RWPE2 (cell line): Measurements from ENCODE around the gene LIMCH1.

Experiments used
- ATAC-seq: fragments of 200-7000 bp; cut with Tn5 transposase; 3 replicates; pipeline ENCODE4 v1.9.1; 2021; ENCODE audit warnings: low read depth
- DNase-seq: peaks from one replicate; pipeline ENCODE4 v3.0.0-alpha.2; 2020; ENCODE audit warnings: low spot score
- H3K27ac ChIP-seq: fragments of 450-650 bp; 2 replicates; pipeline ENCODE4 v1.5.1; 2017; ENCODE audit warnings: mild to moderate bottlenecking; ENCODE audit not compliant: poor library complexity, severe bottlenecking
- H3K27me3 ChIP-seq: fragments of 250-450 bp; sonication (Bioruptor Pico); 2 replicates; pipeline ENCODE4 v1.5.1; 2021; ENCODE audit warnings: mild to moderate bottlenecking, moderate library complexity; ENCODE audit not compliant: insufficient read depth, poor library complexity, severe bottlenecking
- H3K36me3 ChIP-seq: fragments of 250-450 bp; sonication (Bioruptor Pico); 2 replicates; pipeline ENCODE4 v1.5.1; 2020; ENCODE audit warnings: low read depth, mild to moderate bottlenecking, moderate library complexity
- H3K4me1 ChIP-seq: fragments of 250-450 bp; sonication (Bioruptor Pico); 2 replicates; pipeline ENCODE4 v1.5.1; 2021; ENCODE audit warnings: mild to moderate bottlenecking, moderate library complexity; ENCODE audit not compliant: insufficient read depth, poor library complexity, severe bottlenecking
- H3K4me3 ChIP-seq: fragments of 250-450 bp; sonication (Bioruptor Pico); 2 replicates; pipeline ENCODE4 v1.5.1; 2021; ENCODE audit warnings: mild to moderate bottlenecking, moderate library complexity; ENCODE audit not compliant: severe bottlenecking
- H3K9me3 ChIP-seq: fragments of 250-450 bp; sonication (Bioruptor Pico); 2 replicates; pipeline ENCODE4 v1.5.1; 2021; ENCODE audit warnings: mild to moderate bottlenecking, moderate library complexity; ENCODE audit not compliant: severe bottlenecking
- TF ChIP-seq, protein P1 (sequence below): fragments of 450-650 bp; IDR thresholded peaks from one replicate; pipeline ENCODE4 v1.5.1; 2017; ENCODE audit warnings: mild to moderate bottlenecking, moderate library complexity; ENCODE audit not compliant: poor library complexity, severe bottlenecking

LIMCH1 gene

DNA sequence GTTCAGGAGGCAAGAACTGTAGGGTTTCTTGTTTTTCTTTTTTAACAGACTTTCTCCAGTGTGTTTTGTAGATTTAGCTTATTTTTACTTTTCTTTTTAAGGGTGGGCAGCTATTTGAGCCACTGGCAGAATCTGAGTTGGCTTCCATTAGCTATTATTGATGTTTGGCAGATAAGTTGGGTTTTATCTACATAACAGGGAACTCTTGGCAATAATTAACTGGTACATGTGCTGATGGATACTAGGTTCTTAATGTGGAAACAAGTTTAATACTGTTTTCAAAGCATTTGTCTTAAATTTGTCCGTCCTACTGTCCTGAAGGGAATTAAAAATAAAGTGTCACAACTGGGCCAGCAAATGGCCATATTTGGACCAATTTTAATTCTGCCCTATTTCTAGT lies 130.1 kb downstream of the LIMCH1 start:
- no peaks in the 10 kb centered on the region for H3K27me3 ChIP-seq
- no peak for DNase-seq
- TF ChIP-seq, protein P1, sequence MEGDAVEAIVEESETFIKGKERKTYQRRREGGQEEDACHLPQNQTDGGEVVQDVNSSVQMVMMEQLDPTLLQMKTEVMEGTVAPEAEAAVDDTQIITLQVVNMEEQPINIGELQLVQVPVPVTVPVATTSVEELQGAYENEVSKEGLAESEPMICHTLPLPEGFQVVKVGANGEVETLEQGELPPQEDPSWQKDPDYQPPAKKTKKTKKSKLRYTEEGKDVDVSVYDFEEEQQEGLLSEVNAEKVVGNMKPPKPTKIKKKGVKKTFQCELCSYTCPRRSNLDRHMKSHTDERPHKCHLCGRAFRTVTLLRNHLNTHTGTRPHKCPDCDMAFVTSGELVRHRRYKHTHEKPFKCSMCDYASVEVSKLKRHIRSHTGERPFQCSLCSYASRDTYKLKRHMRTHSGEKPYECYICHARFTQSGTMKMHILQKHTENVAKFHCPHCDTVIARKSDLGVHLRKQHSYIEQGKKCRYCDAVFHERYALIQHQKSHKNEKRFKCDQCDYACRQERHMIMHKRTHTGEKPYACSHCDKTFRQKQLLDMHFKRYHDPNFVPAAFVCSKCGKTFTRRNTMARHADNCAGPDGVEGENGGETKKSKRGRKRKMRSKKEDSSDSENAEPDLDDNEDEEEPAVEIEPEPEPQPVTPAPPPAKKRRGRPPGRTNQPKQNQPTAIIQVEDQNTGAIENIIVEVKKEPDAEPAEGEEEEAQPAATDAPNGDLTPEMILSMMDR: no peak
- H3K36me3 ChIP-seq: peaks cover 75% of the 10 kb centered on the region
- ATAC-seq: no peak
- no peaks in the 10 kb centered on the region for H3K9me3 ChIP-seq
- no peak overlapping the region for H3K4me3 ChIP-seq
- no peak overlapping the region for H3K27ac ChIP-seq
- H3K4me1 ChIP-seq: no peaks in the 10 kb centered on the region

DNA sequence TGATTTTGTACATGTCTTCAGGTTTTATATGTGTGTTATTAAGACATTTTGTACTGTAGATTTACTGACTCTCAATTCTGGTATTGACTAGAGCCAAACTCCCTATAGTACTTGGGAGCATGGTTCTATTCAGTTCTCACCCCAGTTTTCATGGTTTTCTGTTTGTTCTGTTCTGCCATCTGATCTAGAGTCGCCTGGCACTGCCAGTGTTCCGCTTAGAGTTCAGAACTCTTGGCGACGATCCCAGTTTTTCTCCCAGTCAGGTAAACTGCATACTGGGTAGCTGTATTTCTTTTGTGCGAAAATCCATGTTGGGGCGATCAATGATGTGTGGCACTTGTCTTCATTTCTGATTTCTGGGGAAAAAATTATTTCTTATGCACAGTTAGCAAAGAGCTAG lies 132.6 kb downstream of the LIMCH1 start:
- Histone ChIP-seq H3K9me3 (no peaks in the 10 kb centered on the region), H3K36me3 (peaks cover 75% of the 10 kb centered on the region), H3K27me3 (no peaks in the 10 kb centered on the region), H3K4me1 (no peaks in the 10 kb centered on the region), H3K4me3 (no peak overlapping the region), H3K27ac (no peak overlapping the region)
- ATAC-seq (no peak), DNase-seq (no peak)
- TF ChIP-seq, protein P1: no peak

DNA sequence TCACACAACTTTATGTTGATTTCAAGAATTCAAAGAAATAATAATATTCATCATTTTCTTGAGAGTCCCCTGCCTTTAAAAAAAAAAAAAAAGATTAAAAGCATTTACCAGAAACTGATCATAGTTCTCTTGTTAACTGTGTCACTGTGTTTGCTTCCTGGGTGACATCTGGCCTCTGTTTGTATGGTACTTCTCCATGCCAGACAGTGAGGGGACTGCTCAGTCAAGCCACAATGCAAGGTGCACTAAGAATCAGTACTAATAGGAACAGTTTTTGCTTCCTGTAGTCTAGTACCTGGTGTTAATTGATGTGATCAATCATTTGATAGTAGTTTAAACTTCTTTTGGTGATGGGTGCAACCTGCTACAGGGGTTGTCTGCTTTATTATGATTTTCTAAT lies 133.0 kb downstream of the LIMCH1 start:
- DNase-seq (no peak), ATAC-seq (no peak)
- no peaks in the 10 kb centered on the region for H3K27me3 ChIP-seq
- H3K9me3 ChIP-seq: no peaks in the 10 kb centered on the region
- TF ChIP-seq, protein P1: no peak
- H3K36me3 ChIP-seq: peaks cover 73% of the 10 kb centered on the region
- H3K4me1 ChIP-seq: no peaks in the 10 kb centered on the region
- no peak overlapping the region for H3K27ac ChIP-seq
- H3K4me3 ChIP-seq: no peak overlapping the region

DNA sequence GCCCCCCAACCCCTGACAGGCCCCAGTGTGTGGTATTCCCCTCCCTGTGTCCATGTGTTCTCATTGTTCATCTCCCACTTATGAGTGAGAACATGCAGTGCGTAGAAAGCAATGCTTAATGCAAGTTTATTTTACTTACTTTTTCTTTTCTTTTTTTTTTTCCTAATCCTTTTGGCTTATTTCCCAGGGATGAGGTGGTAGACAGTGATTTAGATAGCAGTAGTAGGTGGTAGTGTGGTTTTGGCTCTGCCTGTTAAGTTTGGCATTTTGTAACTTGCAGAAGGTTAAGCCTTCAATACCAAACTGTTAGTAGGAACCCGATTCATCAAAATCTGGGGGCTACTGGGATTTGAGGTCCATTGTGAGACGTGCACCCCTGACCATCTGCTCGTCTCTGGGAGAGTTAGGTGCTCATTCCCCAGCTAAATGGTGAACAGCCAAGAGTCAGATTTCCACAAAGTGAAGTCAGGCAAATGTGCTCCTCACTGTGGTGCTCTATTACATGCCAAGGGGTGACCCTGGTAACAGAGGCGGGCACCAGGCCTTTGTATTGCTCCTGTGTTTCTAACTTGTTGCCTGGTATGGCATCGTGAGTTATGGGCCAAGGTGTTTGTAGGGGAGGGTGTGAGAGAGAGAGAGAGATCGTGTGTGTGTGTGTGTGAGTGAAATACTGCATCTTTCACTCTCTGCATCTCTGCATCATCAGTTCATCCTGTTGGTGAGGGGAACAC lies 140.3 kb downstream of the LIMCH1 start:
- TF ChIP-seq, protein P1: no peak
- no peak for DNase-seq
- no peaks in the 10 kb centered on the region for H3K4me1 ChIP-seq

DNA sequence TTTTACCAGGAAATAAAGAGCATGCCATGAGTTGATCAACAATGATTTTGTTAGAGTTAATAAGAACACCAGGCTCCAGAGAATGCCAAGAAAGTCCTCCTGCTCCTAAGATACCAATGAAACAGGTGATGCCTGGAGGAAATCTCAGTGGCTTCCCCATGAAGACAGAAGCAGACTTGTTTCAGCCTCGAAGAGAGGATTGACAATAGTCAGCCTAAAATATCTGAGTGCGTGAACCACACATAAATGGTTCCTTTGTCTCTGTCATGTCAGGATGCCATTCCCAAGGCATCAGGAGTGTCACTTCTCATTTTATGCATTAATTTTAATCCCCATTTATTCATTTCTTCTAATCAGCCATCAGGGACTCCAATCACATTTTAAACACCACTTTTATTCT lies 141.0 kb downstream of the LIMCH1 start:
- Histone ChIP-seq H3K4me1 (no peaks in the 10 kb centered on the region), H3K36me3 (peaks cover 62% of the 10 kb centered on the region), H3K27me3 (no peaks in the 10 kb centered on the region), H3K9me3 (no peaks in the 10 kb centered on the region), H3K4me3 (no peak overlapping the region), H3K27ac (no peak overlapping the region)
- TF ChIP-seq, protein P1: no peak
- DNase-seq (no peak), ATAC-seq (no peak)

More for the DNA sequence above, 140.3 kb downstream of the LIMCH1 start:
- Histone ChIP-seq H3K36me3 (peaks cover 59% of the 10 kb centered on the region), H3K4me3 (no peak overlapping the region), H3K27ac (no peak overlapping the region), H3K27me3 (no peaks in the 10 kb centered on the region), H3K9me3 (no peaks in the 10 kb centered on the region)
- ATAC-seq: no peak
